ENCODE data around the gene TECTA.
"Not testable (repeated sequence)": the region's sequence is repeated elsewhere in the genome, so short reads cannot be mapped to it uniquely, and the experiment has no call there.

TECTA gene

DNA sequence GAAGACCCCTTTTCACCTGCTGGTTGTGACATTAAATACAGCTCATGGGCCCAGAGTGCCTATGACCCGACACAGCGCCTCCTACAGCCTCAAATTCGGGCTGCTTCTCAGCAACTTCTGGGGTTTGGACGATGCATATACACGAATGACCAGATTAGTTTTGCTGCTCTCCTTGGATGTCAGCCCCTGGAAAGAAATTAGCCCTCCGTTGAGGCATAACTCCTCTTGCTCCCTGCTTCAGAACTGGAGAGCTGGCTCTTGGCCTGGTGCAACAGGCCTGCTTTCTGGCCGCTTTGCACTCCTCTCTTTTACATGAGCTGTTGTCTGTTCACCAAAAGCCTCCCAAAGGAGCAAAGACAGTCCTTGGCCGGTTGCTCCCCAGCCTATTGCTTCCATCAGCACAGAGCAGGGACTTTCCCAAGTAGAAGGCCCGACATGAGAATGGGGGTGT, 3.3 kb downstream of the TECTA start:
- in situ Hi-C loops (cut with HindIII; ENCODE audit: low pct_unique_long_range_greater_than_20kb, low sequenced_read_pairs) = no loop called here
- DNase-seq (ENCODE audit: low read depth in 1 of 2, low spot score in 1 of 2) = no peak
- TF ChIP-seq JUND (IDR thresholded peaks at IDR 0.05; ENCODE audit: low read depth) = no peak

DNA sequence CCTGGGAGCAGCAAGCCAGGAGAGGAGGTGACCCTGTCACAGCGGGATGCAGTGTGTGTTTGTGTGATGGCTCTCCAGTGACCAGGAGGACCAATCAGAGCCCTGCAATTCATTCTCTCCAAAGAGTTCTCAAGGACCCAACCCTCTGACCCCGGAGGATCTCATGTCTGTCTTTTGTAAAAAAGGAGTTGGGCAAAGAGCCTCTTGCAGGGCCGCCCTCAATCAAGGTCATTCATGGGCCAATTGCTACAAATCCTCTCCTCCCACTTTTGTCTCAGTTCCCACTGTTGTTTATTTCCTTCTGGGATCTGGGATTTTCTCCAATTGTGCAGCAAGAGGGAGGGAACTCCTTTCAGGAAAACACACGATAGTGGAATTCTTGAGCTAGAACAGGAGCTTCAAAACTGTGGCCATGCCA, 4.0 kb downstream of the TECTA start:
- TF ChIP-seq JUND (IDR thresholded peaks at IDR 0.05; ENCODE audit: low read depth) = no peak
- DNase-seq (ENCODE audit: low read depth in 1 of 2, low spot score in 1 of 2) = no peak
- in situ Hi-C loops (cut with HindIII; ENCODE audit: low pct_unique_long_range_greater_than_20kb, low sequenced_read_pairs) = no loop called here

DNA sequence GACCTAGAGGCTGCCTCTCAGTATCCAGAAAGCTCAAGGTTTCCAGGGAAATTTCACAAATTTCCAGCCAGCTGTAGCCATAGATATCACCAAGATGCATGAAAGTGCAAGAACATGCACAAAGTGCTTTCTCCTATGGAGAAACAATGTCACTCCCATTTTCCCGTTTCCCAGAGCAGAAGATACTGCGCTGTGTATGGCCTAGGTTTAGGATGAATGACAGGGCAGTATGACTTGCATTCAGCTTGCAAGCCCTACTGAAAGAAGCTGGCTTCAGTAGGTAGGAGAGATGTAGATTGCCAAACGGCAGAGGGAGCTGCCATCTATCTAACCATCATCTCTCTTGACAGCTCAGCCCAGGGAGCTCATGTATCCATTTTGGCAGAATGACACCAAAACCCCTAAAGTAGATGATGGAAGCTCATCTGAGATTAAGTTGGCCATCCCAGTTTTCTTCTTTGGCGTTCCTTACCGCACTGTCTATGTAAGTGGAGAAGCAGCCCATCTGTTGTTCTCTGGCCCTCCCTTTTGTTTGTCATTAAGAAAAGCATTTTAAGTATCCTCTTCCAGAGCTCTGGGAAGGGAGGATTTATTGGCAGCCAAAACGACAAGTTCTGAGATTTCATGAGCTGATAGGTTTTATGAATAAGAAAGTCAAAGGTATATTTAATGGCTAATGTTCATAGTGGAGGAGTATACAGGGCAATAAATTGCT, 4.6 kb downstream of the TECTA start:
- in situ Hi-C loops (cut with HindIII; ENCODE audit: low pct_unique_long_range_greater_than_20kb, low sequenced_read_pairs) = no loop called here
- TF ChIP-seq JUND (IDR thresholded peaks at IDR 0.05; ENCODE audit: low read depth) = no peak
- DNase-seq (ENCODE audit: low read depth in 1 of 2, low spot score in 1 of 2) = peak in 1 of 2 experiments; percentile 30

DNA sequence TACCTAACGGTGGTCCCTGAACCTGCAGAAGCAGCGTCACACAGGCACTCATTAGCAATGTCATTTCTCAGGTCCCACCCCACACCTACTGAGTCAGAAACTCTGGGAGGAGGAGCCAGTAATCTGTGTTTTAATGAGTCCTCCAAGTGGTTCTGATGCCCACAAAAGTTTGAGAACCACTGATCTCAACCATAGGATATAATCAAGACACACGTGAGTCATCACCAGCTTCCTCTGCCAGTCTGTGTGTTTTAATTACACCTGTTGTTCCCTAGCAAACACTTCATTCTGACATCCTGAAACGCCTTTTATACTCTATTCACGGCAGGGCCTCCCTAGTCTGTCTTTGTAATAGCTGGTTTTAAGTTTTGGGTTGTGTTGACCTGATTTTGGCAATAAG, 5.8 kb downstream of the TECTA start:
- no peak for DNase-seq (ENCODE audit: low read depth in 1 of 2, low spot score in 1 of 2)
- in situ Hi-C loops (cut with HindIII; ENCODE audit: low pct_unique_long_range_greater_than_20kb, low sequenced_read_pairs) = no loop called here

DNA sequence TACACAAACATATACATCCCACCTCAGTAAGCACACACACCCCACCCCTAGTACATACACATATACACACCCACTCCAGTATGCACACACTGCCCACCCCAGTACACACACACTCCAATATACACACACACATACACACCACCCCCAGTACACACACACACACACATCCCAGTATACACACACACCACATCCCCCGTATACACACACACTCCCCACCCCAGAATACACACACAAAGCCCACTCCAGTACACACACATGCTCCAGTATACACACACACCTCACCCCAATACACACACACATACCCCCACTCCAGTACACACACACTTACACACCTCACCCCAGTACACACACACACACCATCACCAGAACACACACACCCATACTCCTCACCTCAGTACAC, 7.4 kb downstream of the TECTA start:
- in situ Hi-C loops (cut with HindIII; ENCODE audit: low pct_unique_long_range_greater_than_20kb, low sequenced_read_pairs) = no loop called here
- DNase-seq (ENCODE audit: low read depth in 1 of 2, low spot score in 1 of 2) = no peak
- TF ChIP-seq JUND (IDR thresholded peaks at IDR 0.05; ENCODE audit: low read depth) = no peak

More for the DNA sequence above, 5.8 kb downstream of the TECTA start:
- TF ChIP-seq JUND (IDR thresholded peaks at IDR 0.05; ENCODE audit: low read depth) = no peak

DNA sequence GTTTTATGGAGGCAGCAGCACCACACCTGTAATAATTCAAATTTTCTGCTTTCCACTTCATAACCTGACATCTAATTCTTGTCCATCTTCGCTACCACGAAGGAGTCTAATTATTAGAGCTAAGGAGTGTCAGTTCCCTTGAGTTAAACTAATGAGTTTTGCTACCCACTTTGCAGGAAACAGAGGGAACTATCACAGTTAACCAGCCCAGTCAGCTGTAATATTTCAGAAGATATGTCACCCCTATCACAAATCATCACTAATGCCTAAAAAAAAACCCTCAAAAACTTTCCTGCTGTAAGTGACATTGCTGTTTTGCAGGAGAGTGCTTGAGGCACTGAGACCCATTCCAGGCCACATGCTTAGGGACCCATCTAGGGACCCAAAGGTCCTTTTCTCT, 8.4 kb downstream of the TECTA start:
- TF ChIP-seq JUND (IDR thresholded peaks at IDR 0.05; ENCODE audit: low read depth) = no peak
- in situ Hi-C loops (cut with HindIII; ENCODE audit: low pct_unique_long_range_greater_than_20kb, low sequenced_read_pairs) = no loop called here
- DNase-seq (ENCODE audit: low read depth in 1 of 2, low spot score in 1 of 2) = no peak

DNA sequence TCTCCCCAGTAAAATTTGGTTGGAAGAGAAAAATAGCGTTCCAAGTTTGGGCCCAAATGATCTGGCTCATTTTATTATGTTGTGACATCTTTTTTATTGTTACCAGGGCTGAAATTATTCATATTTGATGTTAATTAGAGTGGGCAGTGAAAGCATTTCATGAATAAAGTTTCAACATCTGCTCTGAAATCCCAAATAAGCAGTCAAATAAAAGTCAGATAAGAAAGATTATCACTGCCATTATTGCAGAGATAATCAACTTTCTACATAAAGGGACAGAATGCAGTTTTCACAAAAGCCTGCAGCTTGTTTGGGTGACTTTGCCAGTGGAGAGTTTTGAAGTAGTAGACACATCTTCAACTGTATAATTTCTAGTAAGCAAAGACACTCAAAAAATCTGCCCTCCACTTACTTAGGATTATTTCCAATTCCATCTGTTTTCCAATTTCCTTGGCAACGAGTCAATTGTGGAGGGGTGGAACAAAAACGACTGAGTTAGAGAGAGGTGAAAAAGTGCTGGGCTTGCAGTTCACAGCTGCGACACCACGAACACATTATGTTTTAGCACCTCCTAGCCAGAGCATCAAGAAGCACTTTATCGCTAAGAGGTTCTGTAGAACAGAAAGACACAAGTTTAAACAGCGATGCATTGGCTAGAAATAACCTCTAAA, 9.0 kb downstream of the TECTA start:
- no peak for TF ChIP-seq JUND (IDR thresholded peaks at IDR 0.05; ENCODE audit: low read depth)
- DNase-seq (ENCODE audit: low read depth in 1 of 2, low spot score in 1 of 2) = no peak
- in situ Hi-C loops (cut with HindIII; ENCODE audit: low pct_unique_long_range_greater_than_20kb, low sequenced_read_pairs) = no loop called here

DNA sequence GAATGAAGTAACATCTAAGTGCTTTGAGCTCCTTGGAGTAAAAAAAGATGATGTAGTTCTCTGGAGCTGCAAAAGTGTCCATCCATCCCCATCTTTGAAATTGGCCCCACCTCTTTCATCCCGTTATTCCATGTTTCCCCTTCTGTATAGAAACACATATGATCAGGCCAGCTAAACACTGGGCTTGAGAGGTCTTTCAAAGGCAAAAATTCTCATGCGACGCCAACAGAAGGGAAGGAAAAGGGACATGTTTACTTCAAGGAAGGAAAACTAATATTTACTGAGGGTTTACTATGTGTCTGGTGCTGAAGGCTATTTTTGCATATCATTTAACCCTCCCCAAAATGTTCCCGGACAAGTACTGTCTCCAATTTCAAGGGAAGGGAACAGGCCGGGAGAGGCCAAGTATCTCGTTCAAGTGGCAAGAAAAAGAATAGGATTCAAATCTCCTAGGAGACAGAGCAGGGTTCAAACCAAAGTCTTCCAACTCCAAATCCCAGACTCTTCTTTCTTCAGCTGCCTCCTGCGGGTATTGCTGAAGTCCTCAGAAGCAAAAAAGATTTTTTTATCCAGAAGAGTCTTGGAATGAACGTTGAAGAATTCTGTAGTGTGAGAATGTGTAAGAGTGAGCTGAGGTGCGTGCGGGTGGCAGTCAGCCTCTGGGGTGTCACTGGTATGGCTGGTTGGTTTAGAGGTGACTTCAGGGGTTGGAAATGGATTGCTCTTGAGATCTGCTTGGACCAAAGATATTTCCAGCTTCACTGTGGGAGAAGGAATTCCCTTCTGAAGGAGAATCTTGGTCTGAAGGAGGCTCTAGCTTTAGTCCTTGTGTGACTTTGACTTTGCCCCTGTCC, 10.1 kb downstream of the TECTA start:
- no peak for DNase-seq (ENCODE audit: low read depth in 1 of 2, low spot score in 1 of 2)
- TF ChIP-seq JUND (IDR thresholded peaks at IDR 0.05; ENCODE audit: low read depth) = no peak
- in situ Hi-C loops (cut with HindIII; ENCODE audit: low pct_unique_long_range_greater_than_20kb, low sequenced_read_pairs) = no loop called here

DNA sequence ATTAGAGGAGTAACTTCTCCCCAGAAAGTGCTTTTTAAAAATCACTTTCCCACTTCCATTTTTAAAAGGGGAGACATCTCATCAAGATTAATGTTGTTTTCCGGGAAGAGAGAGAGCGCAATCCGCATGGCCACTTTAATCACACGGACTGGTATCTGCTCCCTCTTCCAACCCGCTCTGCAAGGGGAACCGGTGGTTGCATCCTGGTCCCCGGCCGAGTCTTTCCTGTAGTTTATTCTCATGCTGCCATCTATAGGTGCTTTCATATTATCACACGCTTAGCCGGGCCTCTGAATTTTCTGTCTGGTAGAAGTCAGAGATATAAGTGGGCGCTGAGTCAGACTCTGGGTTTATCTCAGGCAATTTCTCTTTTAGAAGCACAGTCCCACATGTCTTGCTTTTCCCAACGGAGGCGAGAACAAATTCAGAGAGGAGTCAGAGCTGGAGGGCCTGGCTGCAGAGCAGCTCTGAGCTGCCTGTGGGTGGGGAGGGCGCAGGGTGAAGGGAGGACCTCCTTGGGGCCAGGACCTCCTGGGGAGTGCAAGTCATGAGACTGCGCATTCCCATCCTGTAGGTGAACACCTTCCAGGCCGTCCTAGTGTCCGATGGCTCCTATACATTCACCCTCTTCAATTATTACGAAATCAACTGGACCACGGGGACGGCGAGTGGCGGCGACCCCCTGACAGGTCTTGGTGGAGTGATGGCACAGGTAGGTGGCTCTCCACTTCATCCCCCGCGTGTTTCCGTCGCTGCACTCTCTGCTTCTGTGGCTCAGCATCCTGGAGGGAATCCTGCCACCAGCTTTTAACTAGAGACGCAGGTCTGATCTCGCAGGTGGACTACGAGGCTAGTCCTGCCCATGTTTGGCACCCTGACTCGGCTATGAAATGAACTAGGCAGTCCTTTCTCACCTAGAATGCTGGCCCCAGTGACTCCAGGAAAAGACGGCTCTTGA, 11.7 kb downstream of the TECTA start:
- in situ Hi-C loops (cut with HindIII; ENCODE audit: low pct_unique_long_range_greater_than_20kb, low sequenced_read_pairs) = no loop called here
- DNase-seq (ENCODE audit: low read depth in 1 of 2, low spot score in 1 of 2) = peak; percentile 86 to 89
- no peak for TF ChIP-seq JUND (IDR thresholded peaks at IDR 0.05; ENCODE audit: low read depth)

DNA sequence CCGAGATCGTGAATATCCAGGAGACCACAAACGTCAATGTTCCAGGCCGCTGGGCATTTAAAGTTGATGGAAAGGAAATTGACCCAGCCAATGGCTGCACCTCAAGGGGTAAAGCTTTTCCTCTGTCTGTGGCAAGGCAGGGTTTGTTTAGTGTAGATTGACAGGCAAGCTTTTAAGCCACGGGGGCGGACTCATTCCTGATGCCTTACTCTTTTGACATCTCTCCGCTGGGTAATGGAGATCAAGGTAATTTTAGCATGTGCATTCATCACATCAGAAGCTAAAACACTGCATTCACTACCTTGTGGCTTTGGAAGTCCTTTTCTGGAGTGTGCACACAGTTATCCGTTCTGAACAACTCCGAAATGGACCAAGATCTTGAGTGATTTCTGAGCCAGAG, 12.6 kb downstream of the TECTA start:
- in situ Hi-C loops (cut with HindIII; ENCODE audit: low pct_unique_long_range_greater_than_20kb, low sequenced_read_pairs) = no loop called here
- no peak for TF ChIP-seq JUND (IDR thresholded peaks at IDR 0.05; ENCODE audit: low read depth)
- no peak for DNase-seq (ENCODE audit: low read depth in 1 of 2, low spot score in 1 of 2)

DNA sequence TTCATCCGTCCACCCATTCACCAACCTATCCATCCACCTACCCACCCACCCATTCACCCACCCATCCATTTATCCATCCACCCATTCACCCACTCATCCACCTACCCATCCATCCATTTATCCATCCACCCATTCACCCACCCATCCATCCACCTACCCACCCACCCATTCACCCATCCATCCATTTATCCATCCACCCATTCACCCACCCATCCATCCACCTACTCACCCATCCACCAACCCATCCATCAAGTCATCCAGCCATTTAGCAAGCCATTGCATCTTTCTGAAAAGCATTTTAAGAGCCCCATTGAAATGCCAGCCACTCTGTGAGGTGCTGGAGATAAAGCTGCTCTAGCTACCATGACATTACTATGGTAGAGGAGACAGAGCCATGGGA, 14.0 kb downstream of the TECTA start:
- in situ Hi-C loops (cut with HindIII; ENCODE audit: low pct_unique_long_range_greater_than_20kb, low sequenced_read_pairs); DNase-seq (ENCODE audit: low read depth in 1 of 2, low spot score in 1 of 2): not testable (repeated sequence)

DNA sequence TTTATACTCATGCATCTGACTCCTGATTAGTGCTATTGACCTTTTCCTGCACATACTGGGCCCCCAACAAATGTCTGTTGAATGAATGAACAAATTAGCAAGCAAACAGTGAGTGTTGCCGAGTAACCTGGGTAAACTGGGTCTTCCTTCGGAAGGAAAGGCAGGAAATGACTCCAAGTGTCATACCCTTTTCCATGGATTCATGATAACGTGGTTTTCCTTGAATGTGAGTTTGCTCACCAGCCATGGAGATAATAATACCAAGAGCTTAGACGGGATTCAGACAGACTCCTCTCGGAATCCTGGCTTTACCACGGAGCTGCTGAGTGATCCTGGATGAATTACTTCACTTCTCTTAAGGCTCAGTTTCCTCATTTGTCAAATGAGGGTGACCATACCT, 16.7 kb downstream of the TECTA start:
- no peak for DNase-seq (ENCODE audit: low read depth in 1 of 2, low spot score in 1 of 2)
- in situ Hi-C loops (cut with HindIII; ENCODE audit: low pct_unique_long_range_greater_than_20kb, low sequenced_read_pairs) = no loop called here
- TF ChIP-seq JUND (IDR thresholded peaks at IDR 0.05; ENCODE audit: low read depth) = no peak

All from T47D (cell line).